Measurements from ENCODE around the gene B3GNT9.

The B3GNT9 gene

GRCh38 chr16:67167588-67167987 is 16.8 kb upstream of the B3GNT9 start:
- no peak for DNase-seq (ENCODE audit: low spot score)

- DNase-seq (ENCODE audit: low spot score) = no peak
Measured at GRCh38 chr16:67166598-67167168, 15.9 kb upstream of the B3GNT9 start.

GRCh38 chr16:67166110-67166547 is 15.3 kb upstream of the B3GNT9 start:
- DNase-seq (ENCODE audit: low spot score) = no peak

GRCh38 chr16:67165121-67166078 is 14.6 kb upstream of the B3GNT9 start:
- no peak for DNase-seq (ENCODE audit: low spot score)

DNA sequence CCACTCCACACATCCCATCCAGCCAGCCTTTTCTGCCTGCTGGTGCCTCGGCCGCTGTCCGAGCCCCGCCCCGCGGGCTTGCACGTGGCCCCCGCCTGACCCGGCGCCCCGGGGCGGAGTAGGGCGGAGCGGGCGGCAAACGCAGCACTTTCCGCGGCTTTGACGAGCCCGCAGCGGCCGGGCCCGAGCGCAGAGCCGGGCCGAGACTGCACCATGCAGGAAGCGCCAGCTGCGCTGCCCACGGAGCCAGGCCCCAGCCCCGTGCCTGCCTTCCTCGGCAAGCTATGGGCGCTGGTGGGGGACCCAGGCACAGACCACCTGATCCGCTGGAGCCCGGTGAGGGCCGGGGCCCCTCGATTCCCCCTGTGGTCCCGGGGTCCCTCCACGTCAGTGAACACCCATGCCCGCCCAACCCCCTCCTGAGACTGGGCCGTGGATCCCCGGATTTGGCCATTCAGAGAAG is 13.8 kb upstream of the B3GNT9 start, which contains the start of gene HSF4:
Gene HSF4 (plus strand): TSS at position 147 of the 463 bp plus-strand sequence. CDS start 67 bp downstream, at position 214.
- no peak for DNase-seq (ENCODE audit: low spot score)

DNA sequence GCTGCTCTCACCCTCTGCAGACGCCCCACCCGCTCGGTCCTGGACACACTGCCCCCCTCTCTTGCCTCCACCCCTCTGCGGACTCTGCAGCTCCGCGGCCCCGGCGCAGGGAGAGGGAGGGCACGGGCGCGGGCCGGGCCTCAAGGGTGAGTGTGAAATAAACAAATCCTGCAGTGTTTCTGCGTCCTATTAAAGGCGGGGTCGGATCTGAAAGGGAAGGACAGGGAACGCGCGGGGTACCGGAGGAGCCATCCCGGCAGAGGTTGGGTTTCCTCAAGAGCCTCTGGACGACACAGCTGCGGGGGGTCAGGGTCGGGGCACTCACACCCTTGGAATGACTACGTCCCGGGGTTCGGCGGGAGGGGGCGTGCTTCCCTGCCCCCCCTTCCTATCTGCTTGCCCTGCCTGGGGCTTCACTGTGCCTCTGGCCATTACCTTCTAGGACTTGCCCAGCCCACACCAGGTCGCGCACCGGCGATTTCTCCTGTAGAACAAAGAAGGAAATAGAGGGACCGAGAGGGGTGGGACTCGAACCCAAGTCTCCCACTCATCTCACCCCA is 13.3 kb upstream of the B3GNT9 start:
- DNase-seq (ENCODE audit: low spot score) = no peak

GRCh38 chr16:67163164-67163998 is 12.6 kb upstream of the B3GNT9 start:
- peak; percentile 89 for DNase-seq (ENCODE audit: low spot score)

DNA sequence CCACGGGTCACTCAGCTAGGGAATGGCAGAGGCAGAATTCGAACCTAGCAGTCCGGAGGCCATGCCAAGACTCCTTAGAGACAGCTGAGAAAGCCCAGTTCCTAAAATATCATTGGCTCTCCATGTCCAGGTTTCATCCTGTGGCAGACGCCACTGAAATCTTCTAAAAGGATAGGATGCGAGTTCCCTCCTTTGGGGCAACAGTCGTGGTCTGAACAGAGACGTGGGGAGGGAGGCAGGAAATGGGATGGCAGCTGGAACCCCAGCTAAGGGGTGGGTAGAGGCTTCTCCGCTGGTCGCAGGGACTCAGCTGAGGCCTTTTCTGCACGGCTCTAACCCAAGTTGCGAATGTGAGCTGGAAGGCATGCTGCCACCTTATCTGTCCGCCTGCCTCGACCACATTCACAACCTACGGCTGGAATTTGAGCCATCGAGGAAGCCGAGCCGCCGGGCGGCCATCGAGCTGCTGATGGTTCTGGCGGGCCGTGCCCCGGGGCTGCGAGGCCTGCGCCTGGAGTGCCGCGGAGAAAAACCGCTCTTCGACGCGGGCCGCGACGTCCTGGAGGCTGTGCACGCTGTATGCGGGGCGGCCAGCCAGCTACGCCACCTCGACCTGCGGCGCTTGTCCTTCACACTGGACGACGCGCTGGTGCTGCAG is 11.8 kb upstream of the B3GNT9 start:
- DNase-seq (ENCODE audit: low spot score) = no peak

- DNase-seq (ENCODE audit: low spot score) = no peak
Measured at GRCh38 chr16:67161595-67162058, 10.8 kb upstream of the B3GNT9 start.

DNA sequence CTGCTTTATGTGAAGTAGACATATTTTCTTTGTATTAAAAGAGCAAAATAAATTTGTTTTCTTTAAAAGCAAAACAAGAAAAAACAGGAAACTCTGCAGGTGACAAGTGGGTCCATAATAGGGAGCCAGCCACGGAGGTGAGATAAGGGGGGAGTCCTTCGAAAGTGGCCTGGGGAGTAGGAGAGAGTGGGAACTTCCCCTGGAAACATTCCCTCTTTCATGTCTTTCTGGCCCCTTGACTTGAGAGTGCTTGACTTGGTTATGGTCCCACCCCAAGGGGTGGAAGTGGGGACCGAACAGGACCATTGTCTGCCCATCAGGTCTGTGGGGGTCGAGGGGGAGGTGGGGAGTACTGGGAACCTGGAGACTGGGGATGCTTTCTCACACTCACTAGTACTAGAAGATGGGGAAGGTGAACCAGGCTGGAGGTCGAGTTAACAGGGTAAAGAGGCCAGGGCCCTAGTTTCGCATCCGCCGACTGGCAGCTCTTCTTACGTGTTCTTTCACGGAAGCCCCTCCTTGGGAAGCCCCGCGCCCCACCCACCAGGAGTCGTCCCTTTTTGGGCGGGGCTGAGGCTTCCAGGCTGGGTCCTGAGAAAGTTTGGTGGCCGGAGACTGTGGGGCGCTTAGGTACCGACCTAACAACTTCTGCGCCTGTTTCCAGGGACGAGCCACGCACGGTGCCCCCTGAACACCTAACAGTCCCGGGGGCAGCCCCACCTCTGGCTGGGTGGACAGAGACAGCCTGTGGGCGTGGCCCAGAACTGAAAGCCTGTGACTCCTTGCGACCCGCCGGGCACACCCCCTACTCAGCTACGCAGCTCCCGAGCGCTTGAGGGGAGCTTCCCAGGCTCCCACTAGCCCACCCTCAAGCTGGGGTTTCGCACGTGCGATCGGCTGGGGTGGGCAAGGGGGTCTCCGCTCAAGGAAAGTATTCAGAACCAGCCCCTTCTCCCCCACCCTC is 8.1 kb upstream of the B3GNT9 start:
- DNase-seq (ENCODE audit: low spot score) = no peak

- no peak for DNase-seq (ENCODE audit: low spot score)
Measured at GRCh38 chr16:67157892-67158635, 7.3 kb upstream of the B3GNT9 start.

DNA sequence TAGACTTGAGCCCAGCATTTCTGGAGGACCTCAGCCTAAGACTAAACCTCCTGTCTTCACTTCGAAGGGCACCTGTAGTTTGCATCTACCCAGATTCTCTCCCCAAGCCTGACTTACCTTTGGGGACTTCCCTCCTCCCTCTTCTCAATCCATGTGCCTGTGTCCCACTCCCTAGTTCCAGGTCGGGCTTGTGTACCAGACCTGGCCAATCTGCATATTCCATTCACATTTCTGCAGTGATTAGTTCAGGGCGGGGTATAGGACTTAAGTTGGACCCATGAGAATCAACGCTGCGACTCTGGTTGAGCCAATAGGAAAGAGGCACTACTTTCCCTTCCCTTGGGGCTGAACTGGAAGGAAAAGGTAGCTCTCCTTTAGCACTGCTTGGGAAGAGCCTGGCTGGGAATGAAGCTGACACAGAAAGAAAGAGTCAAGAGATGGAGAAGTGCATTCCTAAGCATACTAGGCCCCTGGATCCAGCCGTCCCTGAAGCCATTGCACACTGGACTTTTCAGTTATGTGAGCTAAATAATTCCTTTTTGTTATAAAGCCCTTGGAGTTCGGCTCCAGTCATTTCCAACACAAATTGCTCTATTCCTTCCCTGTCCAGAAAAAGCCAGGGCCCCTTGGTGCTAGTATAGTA is 6.4 kb upstream of the B3GNT9 start:
- no peak for DNase-seq (ENCODE audit: low spot score)

GRCh38 chr16:67156143-67156844 is 5.5 kb upstream of the B3GNT9 start:
- DNase-seq (ENCODE audit: low spot score) = no peak

- DNase-seq (ENCODE audit: low spot score) = peak; percentile 81
Measured at GRCh38 chr16:67155295-67156142, 4.7 kb upstream of the B3GNT9 start.

DNA sequence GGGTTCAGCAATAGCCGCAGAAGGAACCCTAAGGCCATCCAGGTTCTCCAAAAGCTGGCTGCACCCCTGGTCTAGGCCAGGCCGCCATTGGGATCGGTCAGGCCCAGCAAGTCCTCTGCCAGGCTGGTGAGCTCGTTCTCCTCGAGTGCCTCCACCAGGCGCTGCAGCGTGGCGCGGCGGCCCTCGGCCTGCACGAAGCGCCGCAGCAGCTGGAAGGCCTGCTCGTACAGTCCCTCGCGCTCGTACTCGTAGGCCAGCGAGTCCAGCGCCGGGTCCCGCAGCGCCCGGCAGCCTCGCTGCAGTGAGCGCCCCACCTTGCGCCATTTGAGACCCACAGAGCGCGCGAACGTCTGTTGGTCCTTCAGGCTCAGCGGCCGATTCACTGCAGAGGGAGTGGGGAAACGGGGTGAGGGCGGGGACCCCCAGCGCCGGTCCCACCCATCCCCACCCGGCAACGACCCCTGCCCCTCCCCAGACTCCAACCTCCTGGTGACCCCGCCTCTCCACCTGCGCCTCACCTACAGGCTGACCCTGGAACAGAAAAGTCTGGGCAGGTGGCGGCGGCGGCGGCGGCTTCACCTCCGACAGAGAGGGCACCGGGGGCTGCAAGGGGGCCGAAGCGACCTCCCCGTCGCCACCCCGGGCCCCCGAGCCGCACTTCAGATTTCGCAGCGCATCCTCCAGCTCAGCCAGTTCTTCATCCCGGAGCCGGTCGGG is 3.9 kb upstream of the B3GNT9 start:
- DNase-seq (ENCODE audit: low spot score) = peak; percentile 10

- DNase-seq (ENCODE audit: low spot score) = no peak
Measured at GRCh38 chr16:67151431-67152097, 766 bp upstream of the B3GNT9 start.
